Urinary bladder (tissue), 4 donors: ENCODE results near the gene CRTC3. TPM values are rescaled to one million over a fixed set of nuclear protein-coding genes. Genes with fewer than 3 reads are reported as not detected.
"Not testable (repeated sequence)": the region's sequence is repeated elsewhere in the genome, so short reads cannot be mapped to it uniquely, and the experiment has no call there.

Source experiments
- DNase-seq: peaks from one replicate; pipeline ENCODE4 v3.0.0-alpha.2; 2015; ENCODE audit errors: extremely low spot score
- H3K27ac ChIP-seq: one replicate; pipeline ENCODE4 v1.5.1; 2013; ENCODE audit warnings: low read depth, mild to moderate bottlenecking, moderate library complexity
- H3K36me3 ChIP-seq: one replicate; pipeline ENCODE4 v1.6.1; 2013; ENCODE audit warnings: mild to moderate bottlenecking, moderate library complexity; ENCODE audit not compliant: insufficient read depth
- H3K4me1 ChIP-seq: one replicate; pipeline ENCODE4 v1.6.1; 2013; ENCODE audit warnings: mild to moderate bottlenecking, moderate library complexity; ENCODE audit not compliant: insufficient read depth
- H3K4me3 ChIP-seq: one replicate; pipeline ENCODE4 v1.5.1; 2013; ENCODE audit warnings: low read depth, low read length
- WGBS: extraction: QIAGEN DNeasy Blood & Tissue Kit; methylation state at CpG from one replicate; pipeline ENCODE4 v1.1.7; 2013; 5-methylcytosine and 5-hydroxymethylcytosine counted together
- polyA plus RNA-seq: library from polyadenylated mRNA; stranded (reverse); fragments of 200-250 nt; gene quantifications from one replicate; pipeline ENCODE4 v1.2.3, GENCODE V29; 2013
- total RNA-seq: library from RNA; depleted of rRNA; stranded (reverse); fragments of >200 nt; gene quantifications from one replicate; pipeline ENCODE4 v1.2.3, GENCODE V29; 2014
- donor health status: healthy with polysubstance abuse.
- donor health status: healthy.

Gene CRTC3
- total and polyA plus RNA-seq, 2 donors = 41.3 to 41.9 TPM

- H3K27ac ChIP-seq = no peak overlapping the region
- WGBS = 86% methylated on average over 11 of the region's 11 CpGs
- H3K4me1 ChIP-seq = no peaks in the 10 kb centered on the region
- H3K4me3 ChIP-seq = no peak overlapping the region
- H3K36me3 ChIP-seq = no peaks in the 10 kb centered on the region
- DNase-seq = no peak
Measured at GRCh38 chr15:90685591-90686434, 156.1 kb downstream of the CRTC3 start.

GRCh38 chr15:90686435-90687218 is 156.9 kb downstream of the CRTC3 start:
- Histone ChIP-seq H3K4me1 (no peaks in the 10 kb centered on the region), H3K27ac (no peak overlapping the region), H3K4me3 (no peak overlapping the region), H3K36me3 (no peaks in the 10 kb centered on the region)
- DNase-seq = no peak
- 56% methylated on average over 3 of the region's 3 CpGs for WGBS

- H3K36me3 ChIP-seq, DNase-seq, H3K27ac ChIP-seq, H3K4me3 ChIP-seq, H3K4me1 ChIP-seq: not testable (repeated sequence)
- 82% methylated on average over 6 of the region's 6 CpGs for WGBS
Measured at GRCh38 chr15:90689326-90689961, 159.7 kb downstream of the CRTC3 start.

- no peak for DNase-seq
- 21% methylated on average over 2 of the region's 2 CpGs for WGBS
- H3K27ac ChIP-seq = no peak overlapping the region
- no peak overlapping the region for H3K4me3 ChIP-seq
- H3K4me1 ChIP-seq = no peaks in the 10 kb centered on the region
- H3K36me3 ChIP-seq = no peaks in the 10 kb centered on the region
Measured at GRCh38 chr15:90690585-90690984, 160.9 kb downstream of the CRTC3 start.

- Histone ChIP-seq H3K4me3 (no peak overlapping the region), H3K4me1 (no peaks in the 10 kb centered on the region), H3K27ac (no peak overlapping the region), H3K36me3 (no peaks in the 10 kb centered on the region)
- WGBS = 95% methylated on average over 4 of the region's 4 CpGs
- no peak for DNase-seq
Measured at GRCh38 chr15:90691369-90691768, 161.6 kb downstream of the CRTC3 start.

- 93% methylated on average over 4 of the region's 4 CpGs for WGBS
- H3K36me3 ChIP-seq = no peaks in the 10 kb centered on the region
- H3K4me3 ChIP-seq = no peak overlapping the region
- no peak for DNase-seq
- no peaks in the 10 kb centered on the region for H3K4me1 ChIP-seq
- H3K27ac ChIP-seq = no peak overlapping the region
Measured at GRCh38 chr15:90691982-90692773, 162.5 kb downstream of the CRTC3 start.

Other genes starting within 250 kb of the CRTC3 start
- gene ZNF774, start 177.6 kb upstream of the CRTC3 start, total RNA-seq = 3.3 TPM
- 1.1 TPM for gene ZNF774, start 177.6 kb upstream of the CRTC3 start, polyA plus RNA-seq
- 257 TPM for gene IQGAP1, start 141.7 kb upstream of the CRTC3 start, total RNA-seq
- 147 TPM for gene IQGAP1, start 141.7 kb upstream of the CRTC3 start, polyA plus RNA-seq
- gene BLM, start 187.4 kb downstream of the CRTC3 start, total RNA-seq = 7.8 TPM
- 0.67 TPM for gene BLM, start 187.4 kb downstream of the CRTC3 start, polyA plus RNA-seq